Liver (tissue), 9 donors: ENCODE results near the gene USP31. TPM values are rescaled to one million over a fixed set of nuclear protein-coding genes. Genes with fewer than 3 reads are reported as not detected.

Experiments used
- DNase-seq: peaks from one replicate; pipeline ENCODE4 v3.0.0-alpha.2; 2017; ENCODE audit warnings: low spot score
- H3K27ac ChIP-seq, 2 donors: one replicate each; pipeline ENCODE4 v1.7.0; 2013; ENCODE audit warnings: inconsistent platforms in 2 of 2, low read length in 2 of 2, control low read depth in 1 of 2, low read depth in 1 of 2, mild to moderate bottlenecking in 1 of 2
- H3K27me3 ChIP-seq, 4 donors: one replicate each; pipeline versions ENCODE4 v1.6.1 to v1.7.0; 2013; ENCODE audit warnings: low read length in 3 of 4, inconsistent platforms in 1 of 4, mild to moderate bottlenecking in 1 of 4, moderate library complexity in 1 of 4; ENCODE audit not compliant: control insufficient read depth in 4 of 4, insufficient read depth in 4 of 4
- H3K36me3 ChIP-seq, 4 donors: one replicate each; pipeline versions ENCODE4 v1.6.1 to v1.7.0; 2013; ENCODE audit warnings: low read length in 3 of 4, mild to moderate bottlenecking in 3 of 4, low read depth in 1 of 4, moderate library complexity in 1 of 4; ENCODE audit not compliant: control insufficient read depth in 4 of 4, insufficient read depth in 3 of 4
- H3K4me1 ChIP-seq, 4 donors: one replicate each; pipeline versions ENCODE4 v1.6.1 to v1.7.0; 2013; ENCODE audit warnings: low read length in 3 of 4, mild to moderate bottlenecking in 3 of 4, moderate library complexity in 1 of 4; ENCODE audit not compliant: control insufficient read depth in 4 of 4, insufficient read depth in 4 of 4
- H3K4me3 ChIP-seq, 3 donors: one replicate each; pipeline versions ENCODE4 v1.6.1 to v1.7.0; 2013; ENCODE audit warnings: low read length in 3 of 3, control low read depth in 1 of 3, low read depth in 1 of 3, mild to moderate bottlenecking in 1 of 3
- H3K9ac ChIP-seq, 2 donors: one replicate each; pipeline ENCODE4 v1.7.0; 2013; ENCODE audit warnings: low read length in 2 of 2, mild to moderate bottlenecking in 2 of 2, moderate library complexity in 2 of 2, control low read depth in 1 of 2, low read depth in 1 of 2
- H3K9me3 ChIP-seq, 4 donors: one replicate each; pipeline versions ENCODE4 v1.6.1 to v1.7.0; 2013; ENCODE audit warnings: low read length in 3 of 4; ENCODE audit not compliant: control insufficient read depth in 4 of 4
- EGR1 ChIP-seq, 2 donors: IDR thresholded peaks; 2 replicates each; pipeline ENCODE4 v1.6.1; 2016 to 2018; ENCODE audit warnings: antibody characterized with exemption in 2 of 2, low read depth in 2 of 2
- FOXA1 ChIP-seq: IDR thresholded peaks from 2 replicates; pipeline ENCODE4 v1.6.1; 2016; ENCODE audit warnings: antibody characterized with exemption
- FOXA2 ChIP-seq: IDR thresholded peaks from 2 replicates; pipeline ENCODE4 v1.6.1; 2016; ENCODE audit warnings: antibody characterized with exemption
- GABPA ChIP-seq, 2 donors: IDR thresholded peaks in 1 of 2; conservative IDR thresholded peaks in 1 of 2; 2 replicates each; pipeline ENCODE4 v1.6.1; 2016; ENCODE audit warnings: antibody characterized with exemption in 2 of 2, mild to moderate bottlenecking in 1 of 2, moderate library complexity in 1 of 2
- HNF4A ChIP-seq, 2 donors: conservative IDR thresholded peaks; 2 replicates each; pipeline ENCODE4 v1.6.1; 2016; ENCODE audit warnings: antibody characterized with exemption in 2 of 2, mild to moderate bottlenecking in 2 of 2
- HNF4G ChIP-seq: IDR thresholded peaks from 2 replicates; pipeline ENCODE4 v1.6.1; 2016; ENCODE audit warnings: antibody characterized with exemption
- JUND ChIP-seq, 2 donors: IDR thresholded peaks; 2 replicates each; pipeline ENCODE4 v1.6.1; 2016; ENCODE audit warnings: antibody characterized with exemption in 2 of 2
- NR2F2 ChIP-seq: IDR thresholded peaks from 2 replicates; pipeline ENCODE4 v1.6.1; 2016; ENCODE audit warnings: antibody characterized with exemption
- RAD21 ChIP-seq, 2 donors: IDR thresholded peaks; 2 replicates each; pipeline ENCODE4 v1.6.1; 2016; ENCODE audit warnings: antibody characterized with exemption in 2 of 2, mild to moderate bottlenecking in 2 of 2
- REST ChIP-seq: IDR thresholded peaks from 2 replicates; pipeline ENCODE4 v1.6.1; 2016; ENCODE audit warnings: antibody characterized with exemption, mild to moderate bottlenecking
- RXRA ChIP-seq, 2 donors: IDR thresholded peaks; 2 replicates each; pipeline ENCODE4 v1.6.1; 2017 to 2018; ENCODE audit warnings: antibody characterized with exemption in 2 of 2, mild to moderate bottlenecking in 1 of 2
- SP1 ChIP-seq: IDR thresholded peaks from 2 replicates; pipeline ENCODE4 v1.6.1; 2018; ENCODE audit warnings: antibody characterized with exemption, mild to moderate bottlenecking
- TAF1 ChIP-seq: conservative IDR thresholded peaks from 2 replicates; pipeline ENCODE4 v1.6.1; 2016; ENCODE audit warnings: antibody characterized with exemption, mild to moderate bottlenecking
- YY1 ChIP-seq: IDR thresholded peaks from 2 replicates; pipeline ENCODE4 v1.6.1; 2016; ENCODE audit warnings: antibody characterized with exemption, mild to moderate bottlenecking
- ZBTB33 ChIP-seq: IDR thresholded peaks from 2 replicates; pipeline ENCODE4 v1.6.1; 2016; ENCODE audit warnings: antibody characterized with exemption
- WGBS: extraction: QIAGEN DNeasy Blood & Tissue Kit; methylation state at CpG from one replicate; pipeline ENCODE4 v1.1.7; 2013; 5-methylcytosine and 5-hydroxymethylcytosine counted together
- polyA plus RNA-seq, 2 donors: library from polyadenylated mRNA; stranded (reverse) in 1 of 2; unstranded in 1 of 2; fragments of 200-250 nt in 1 of 2; fragments of >200 nt in 1 of 2; fragmentation: Nextera tagmentation in 1 of 2; extraction: Ambion mirVana in 1 of 2; gene quantifications; one replicate each; pipeline versions ENCODE4 v1.2.1 to v1.2.3, GENCODE V29; 2013 to 2015
- total RNA-seq, 2 donors: library from RNA; depleted of rRNA; stranded (reverse); fragments of >200 nt; gene quantifications; one replicate each; pipeline ENCODE4 v1.2.3, GENCODE V29; 2014
- TF ChIP-seq, protein P1 (sequence below): IDR thresholded peaks from 2 replicates; pipeline ENCODE4 v1.6.1; 2016; ENCODE audit warnings: antibody characterized with exemption
- TF ChIP-seq, protein P2 (sequence below): IDR thresholded peaks from 2 replicates; pipeline ENCODE4 v1.6.1; 2016; ENCODE audit warnings: antibody characterized with exemption
- donor health status: healthy.
- donor health status: healthy.
- donor health status: healthy.
- donor health status: healthy.
- donor health status: healthy.

Gene USP31
- total and polyA plus RNA-seq, 4 donors = 2.4 to 16.4 (median 3.8) TPM

- Histone ChIP-seq H3K9ac (no peak overlapping the region), H3K9me3 (no peaks in the 10 kb centered on the region), H3K27me3 (no peaks in the 10 kb centered on the region), H3K36me3 (no peaks in the 10 kb centered on the region), H3K4me3 (no peak overlapping the region), H3K27ac (no peak overlapping the region), H3K4me1 (no peaks in the 10 kb centered on the region)
- 69% methylated on average over 1 of the region's 1 CpG for WGBS
- DNase-seq = no peak
- no peak for TF ChIP-seq TAF1
- no peak for TF ChIP-seq SP1
- no peak for TF ChIP-seq NR2F2
- TF ChIP-seq EGR1 (IDR thresholded peaks at IDR 0.05; ENCODE audit: low read depth in 2 of 2) = no peak
- no peak for TF ChIP-seq REST
- TF ChIP-seq FOXA2 = no peak
- no peak for TF ChIP-seq ZBTB33
- TF ChIP-seq FOXA1 = no peak
- no peak for TF ChIP-seq RAD21 (IDR thresholded peaks at IDR 0.05)
- TF ChIP-seq YY1 = no peak
- no peak for TF ChIP-seq JUND (IDR thresholded peaks at IDR 0.05)
- TF ChIP-seq RXRA (IDR thresholded peaks at IDR 0.05) = no peak
- TF ChIP-seq GABPA (IDR thresholded peaks at IDR 0.05 in 1 of 2, conservative IDR thresholded peaks at IDR 0.05 in 1 of 2) = no peak
- TF ChIP-seq, protein P1, sequence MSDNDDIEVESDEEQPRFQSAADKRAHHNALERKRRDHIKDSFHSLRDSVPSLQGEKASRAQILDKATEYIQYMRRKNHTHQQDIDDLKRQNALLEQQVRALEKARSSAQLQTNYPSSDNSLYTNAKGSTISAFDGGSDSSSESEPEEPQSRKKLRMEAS = no peak
These were observed 7.8 kb upstream of the USP31 start for GRCh38 chr16:23156946-23157460.

DNA sequence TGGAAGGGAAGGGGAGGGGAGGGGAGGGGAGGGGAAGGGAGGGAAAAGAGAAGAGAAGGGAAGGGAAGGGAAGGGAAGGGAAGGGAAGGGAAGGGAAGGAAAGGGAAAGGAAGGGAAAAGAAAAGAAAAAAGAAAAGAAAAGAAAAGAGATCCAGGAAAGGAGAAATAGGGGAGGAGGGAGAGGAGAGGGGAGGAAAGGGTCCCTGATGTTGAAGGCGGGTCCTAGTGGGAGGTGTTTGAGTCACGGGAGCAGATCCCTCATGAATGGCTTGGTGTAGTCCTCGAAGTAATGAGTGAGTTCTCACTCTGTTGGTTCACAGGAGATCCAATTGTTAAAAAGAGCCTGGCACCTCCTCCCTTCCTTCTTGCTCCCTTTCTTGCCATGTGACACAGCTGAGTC is 6.9 kb upstream of the USP31 start:
- no peaks in the 10 kb centered on the region for H3K36me3 ChIP-seq
- WGBS = 77% methylated on average over 3 of the region's 3 CpGs
- TF ChIP-seq REST (no peak), RAD21 (IDR thresholded peaks at IDR 0.05) (no peak), FOXA2 (no peak), NR2F2 (no peak), FOXA1 (no peak), ZBTB33 (no peak), JUND (IDR thresholded peaks at IDR 0.05) (no peak), EGR1 (IDR thresholded peaks at IDR 0.05; ENCODE audit: low read depth in 2 of 2) (no peak), HNF4A (conservative IDR thresholded peaks at IDR 0.05) (no peak), HNF4G (no peak), GABPA (IDR thresholded peaks at IDR 0.05 in 1 of 2, conservative IDR thresholded peaks at IDR 0.05 in 1 of 2) (no peak), RXRA (IDR thresholded peaks at IDR 0.05) (no peak), SP1 (no peak)
- TF ChIP-seq, protein P1 = no peak
- TF ChIP-seq, protein P2, sequence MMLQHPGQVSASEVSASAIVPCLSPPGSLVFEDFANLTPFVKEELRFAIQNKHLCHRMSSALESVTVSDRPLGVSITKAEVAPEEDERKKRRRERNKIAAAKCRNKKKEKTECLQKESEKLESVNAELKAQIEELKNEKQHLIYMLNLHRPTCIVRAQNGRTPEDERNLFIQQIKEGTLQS = no peak

More for the DNA sequence above, 6.9 kb upstream of the USP31 start:
- no peak for DNase-seq
- H3K9me3 ChIP-seq = no peaks in the 10 kb centered on the region
- H3K4me1 ChIP-seq = no peaks in the 10 kb centered on the region
- H3K27ac ChIP-seq = no peak overlapping the region
- no peaks in the 10 kb centered on the region for H3K27me3 ChIP-seq
- H3K4me3 ChIP-seq = no peak overlapping the region
- H3K9ac ChIP-seq = no peak overlapping the region
